ENCODE measurements around the gene NLRC5.

GRCh38 chr16:56948234-56948633 is 41.1 kb upstream of the NLRC5 start:
- TF ChIP-seq FOXK2 (IDR thresholded peaks at IDR 0.05) (no peak), BHLHE40 (IDR thresholded peaks at IDR 0.05; ENCODE audit: borderline replicate concordance) (no peak), FOXA1 (IDR thresholded peaks at IDR 0.05) (no peak)
